HG03354 (cell line): ENCODE results near the gene MKLN1.
A peak's percentile ranks its signal among the peaks of the same experiment; 100 is the strongest.
"Not testable (repeated sequence)": the region's sequence is repeated elsewhere in the genome, so short reads cannot be mapped to it uniquely, and the experiment has no call there.

Experiments used
- ATAC-seq: cut with Tn5 transposase; IDR thresholded peaks from one replicate; pipeline ENCODE4 v1.9.1; 2021; ENCODE audit warnings: mild to moderate bottlenecking; ENCODE audit not compliant: unreplicated experiment, poor library complexity, severe bottlenecking

The MKLN1 gene

GRCh38 chr7:131306777-131307176 is 20.9 kb upstream of the MKLN1 start:
- no peak for ATAC-seq

DNA sequence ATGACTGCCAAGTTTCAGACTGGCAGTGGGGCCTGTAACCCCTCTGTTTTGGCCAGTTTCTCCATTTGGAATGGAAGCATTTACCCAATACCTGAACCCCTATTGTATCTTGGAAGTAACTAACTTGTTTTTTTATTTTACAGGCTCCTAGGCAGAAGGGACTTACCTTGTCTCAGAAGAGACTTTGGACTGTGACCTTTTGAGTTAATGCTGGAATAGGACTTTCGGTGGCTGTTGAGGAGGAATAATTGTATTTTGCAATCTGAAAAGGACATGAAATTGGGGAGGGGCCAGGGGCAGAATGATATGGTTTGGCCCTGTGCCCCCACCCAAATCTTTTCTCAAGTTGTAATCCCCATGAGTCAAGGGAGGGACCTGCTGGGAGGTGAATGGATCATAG is 20.0 kb upstream of the MKLN1 start:
- ATAC-seq = no peak

GRCh38 chr7:131312838-131313237 is 14.8 kb upstream of the MKLN1 start:
- no peak for ATAC-seq

GRCh38 chr7:131320603-131321002 is 7.1 kb upstream of the MKLN1 start:
- ATAC-seq = no peak

DNA sequence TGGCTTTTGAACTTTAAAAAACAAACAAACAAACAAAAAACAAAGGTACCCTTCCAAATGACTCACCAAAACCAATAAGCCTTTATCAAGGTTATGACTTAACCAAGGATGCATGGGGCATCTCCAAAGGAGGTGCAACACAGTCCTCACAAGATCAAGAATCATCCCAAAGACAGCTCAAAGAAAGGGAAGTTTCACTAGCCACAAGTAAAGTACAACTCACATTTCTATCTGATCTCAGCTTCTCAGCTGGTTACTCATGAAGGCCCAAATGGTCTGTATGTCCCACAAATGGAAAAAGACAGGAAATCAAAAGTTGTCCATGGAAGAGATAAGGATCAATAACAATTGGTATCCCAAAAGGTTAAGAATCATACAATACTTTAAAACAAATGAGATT is 6.0 kb upstream of the MKLN1 start:
- no peak for ATAC-seq

DNA sequence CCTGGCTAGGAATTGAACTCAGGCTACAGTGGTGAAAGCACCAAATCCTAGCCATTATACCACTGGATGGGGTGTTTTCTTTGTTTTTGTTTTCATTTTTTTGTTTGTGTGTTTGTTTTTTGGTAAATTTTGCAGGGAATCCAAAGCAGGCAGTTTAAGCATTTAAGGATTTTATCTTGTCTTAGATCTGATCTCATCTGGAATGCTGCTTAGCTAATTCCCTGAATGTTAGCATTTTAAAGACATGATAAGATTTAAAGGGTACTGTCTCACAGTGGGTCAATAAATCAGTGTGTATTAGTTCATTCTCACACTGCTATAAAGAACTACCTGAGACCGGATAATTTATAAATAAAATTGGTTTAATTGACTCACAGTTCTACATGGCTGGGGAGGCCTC is 5.6 kb upstream of the MKLN1 start:
- ATAC-seq = no peak

- no peak for ATAC-seq
Measured at GRCh38 chr7:131322861-131323260, 4.8 kb upstream of the MKLN1 start.

- ATAC-seq = no peak
Measured at GRCh38 chr7:131325179-131325840, 2.4 kb upstream of the MKLN1 start.

GRCh38 chr7:131326576-131326975 is 1.1 kb upstream of the MKLN1 start:
- no peak for ATAC-seq

- ATAC-seq = peak; percentile 21
Measured at GRCh38 chr7:131327049-131327625, 539 bp upstream of the MKLN1 start.

DNA sequence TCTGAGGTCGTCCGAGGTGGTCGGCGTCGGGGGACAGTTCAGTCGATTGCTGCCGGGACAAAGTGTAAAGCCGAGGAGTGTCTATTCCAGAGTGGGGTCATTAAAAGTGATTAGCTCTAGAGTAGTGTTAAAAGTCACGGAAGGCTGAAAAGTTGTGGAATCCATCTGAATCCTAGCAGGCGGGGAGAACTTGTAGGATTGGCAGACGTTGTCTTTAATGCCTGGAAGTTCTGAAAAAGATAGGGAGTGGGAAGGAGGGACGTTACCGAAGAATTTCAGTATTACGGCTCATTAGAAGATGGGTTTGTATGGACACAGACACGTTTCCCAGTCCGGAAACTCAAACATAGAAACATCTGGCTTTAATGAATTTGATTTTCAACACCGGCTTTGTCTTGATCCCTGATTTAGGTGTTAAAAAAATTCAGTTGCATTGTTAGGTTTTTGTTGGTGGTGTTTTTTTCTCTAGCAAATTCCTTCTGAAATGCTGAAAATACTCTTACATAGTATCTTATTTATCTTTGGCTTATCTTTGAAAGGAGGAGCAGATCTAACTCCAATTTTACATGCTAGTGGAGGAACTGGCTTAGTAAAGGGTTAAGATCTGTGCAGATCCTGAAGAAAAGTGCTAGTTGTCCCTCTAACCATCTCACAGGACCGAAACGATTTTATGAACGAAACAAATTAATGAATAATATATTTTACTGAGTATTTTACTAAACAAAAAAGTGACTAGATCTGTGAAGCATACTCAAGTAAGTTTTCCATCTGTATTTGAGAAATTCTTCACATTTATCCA is 900 bp downstream of the MKLN1 start:
- no peak for ATAC-seq

DNA sequence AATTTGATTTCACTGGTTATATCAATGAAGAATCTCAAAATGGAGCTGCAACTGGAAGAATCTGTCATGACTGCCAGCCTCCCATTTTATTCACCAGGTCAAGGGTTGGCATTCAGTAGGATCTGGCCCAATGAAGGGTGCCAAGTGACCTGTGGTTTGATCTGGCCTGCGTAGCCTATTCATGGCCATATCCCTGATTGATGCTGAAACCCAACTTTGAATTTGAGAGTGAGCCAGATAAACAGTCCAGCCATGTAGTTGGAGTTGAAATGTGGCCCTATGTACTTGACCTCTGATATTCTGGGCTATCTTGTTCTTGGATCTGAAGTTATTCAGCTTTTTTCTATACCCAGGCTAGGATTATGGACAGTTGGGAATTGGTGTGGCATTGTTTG is 1.5 kb downstream of the MKLN1 start:
- no peak for ATAC-seq

- no peak for ATAC-seq
Measured at GRCh38 chr7:131330299-131330698, 2.6 kb downstream of the MKLN1 start.

DNA sequence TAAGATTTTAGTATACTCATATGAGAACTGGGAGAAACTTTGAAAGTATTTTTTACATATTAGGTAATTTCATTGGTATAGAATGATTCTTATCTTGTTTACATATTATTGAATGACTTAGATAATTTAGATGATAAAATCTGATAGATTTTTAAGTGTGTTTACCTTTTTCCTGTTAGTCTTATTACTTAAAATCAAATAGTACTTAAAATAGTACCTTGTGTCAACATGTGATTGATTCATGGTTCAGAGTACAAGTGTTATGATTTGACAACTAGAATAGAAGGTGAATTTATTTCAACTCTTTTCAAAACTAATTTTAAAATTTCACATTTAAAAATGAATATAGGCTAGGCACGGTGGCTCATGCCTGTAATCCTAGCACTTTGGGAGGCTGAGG is 4.1 kb downstream of the MKLN1 start:
- no peak for ATAC-seq

- not testable (repeated sequence) for ATAC-seq
Measured at GRCh38 chr7:131332729-131333128, 5.1 kb downstream of the MKLN1 start.

GRCh38 chr7:131335639-131336381 is 8.1 kb downstream of the MKLN1 start:
- no peak for ATAC-seq

DNA sequence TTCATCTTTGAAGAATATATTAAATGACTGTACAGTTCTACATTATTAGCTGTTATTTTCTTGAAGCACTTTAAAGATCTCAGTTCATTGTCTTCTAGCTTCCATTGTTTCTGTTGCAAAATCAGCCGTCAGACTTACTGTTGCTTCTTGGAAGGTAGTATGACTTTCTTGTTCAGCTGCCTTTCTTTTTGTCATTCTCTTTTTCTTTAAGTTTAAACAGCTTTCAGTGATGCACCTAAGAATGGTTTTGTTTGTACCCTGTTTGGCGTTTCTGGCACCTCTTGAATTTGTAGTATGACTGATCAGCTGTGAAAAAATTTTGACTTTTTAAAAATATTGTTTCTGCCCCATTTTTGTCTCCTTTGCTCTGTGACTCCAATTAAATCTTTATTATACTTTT is 9.3 kb downstream of the MKLN1 start:
- ATAC-seq = no peak

DNA sequence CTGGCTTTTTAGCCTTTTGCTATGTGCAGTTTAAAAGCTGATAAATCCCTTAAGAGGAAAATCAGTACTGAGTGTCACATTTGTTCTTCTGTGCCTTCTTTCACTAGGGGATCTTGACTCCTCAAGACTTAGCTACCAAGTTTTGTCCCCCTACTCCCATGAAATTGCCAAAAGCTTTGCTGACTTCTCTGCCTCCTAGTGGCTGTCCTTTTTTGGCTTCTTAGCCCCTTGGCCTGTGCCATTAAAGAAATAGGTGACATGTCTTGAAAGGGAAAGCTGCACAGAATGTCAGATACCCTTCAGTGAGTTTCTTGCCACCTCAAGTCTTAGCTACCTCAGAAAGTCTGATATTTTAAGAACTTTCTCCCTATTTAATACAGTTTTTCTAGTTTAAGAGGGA is 10.5 kb downstream of the MKLN1 start:
- ATAC-seq = no peak

- no peak for ATAC-seq
Measured at GRCh38 chr7:131338691-131339390, 11.2 kb downstream of the MKLN1 start.

DNA sequence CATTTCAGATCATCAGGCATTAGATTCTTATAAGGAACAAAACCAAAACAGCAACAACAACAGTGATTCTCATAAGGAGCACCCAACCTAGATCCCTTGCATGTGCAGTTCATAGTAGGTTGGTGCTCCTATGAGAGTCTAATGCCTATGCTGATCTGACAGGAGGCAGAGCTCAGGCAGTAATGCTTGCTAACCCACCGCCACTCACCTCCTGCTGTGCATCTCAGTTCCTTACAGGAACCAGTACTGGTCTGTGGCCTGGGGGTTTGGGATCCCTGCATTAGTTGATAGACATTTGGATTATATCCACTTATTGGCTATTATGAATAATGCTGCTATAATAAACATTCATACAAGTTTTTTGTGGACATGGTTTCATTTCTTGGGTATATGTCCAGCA is 14.0 kb downstream of the MKLN1 start:
- ATAC-seq = no peak
